ENCODE data around the gene ARHGEF26. TPM values are rescaled to one million over a fixed set of nuclear protein-coding genes. Genes with fewer than 3 reads are reported as not detected.

Gene ARHGEF26
- total RNA-seq, 1 experiment from 2014 or later: 7.2 TPM

DNA sequence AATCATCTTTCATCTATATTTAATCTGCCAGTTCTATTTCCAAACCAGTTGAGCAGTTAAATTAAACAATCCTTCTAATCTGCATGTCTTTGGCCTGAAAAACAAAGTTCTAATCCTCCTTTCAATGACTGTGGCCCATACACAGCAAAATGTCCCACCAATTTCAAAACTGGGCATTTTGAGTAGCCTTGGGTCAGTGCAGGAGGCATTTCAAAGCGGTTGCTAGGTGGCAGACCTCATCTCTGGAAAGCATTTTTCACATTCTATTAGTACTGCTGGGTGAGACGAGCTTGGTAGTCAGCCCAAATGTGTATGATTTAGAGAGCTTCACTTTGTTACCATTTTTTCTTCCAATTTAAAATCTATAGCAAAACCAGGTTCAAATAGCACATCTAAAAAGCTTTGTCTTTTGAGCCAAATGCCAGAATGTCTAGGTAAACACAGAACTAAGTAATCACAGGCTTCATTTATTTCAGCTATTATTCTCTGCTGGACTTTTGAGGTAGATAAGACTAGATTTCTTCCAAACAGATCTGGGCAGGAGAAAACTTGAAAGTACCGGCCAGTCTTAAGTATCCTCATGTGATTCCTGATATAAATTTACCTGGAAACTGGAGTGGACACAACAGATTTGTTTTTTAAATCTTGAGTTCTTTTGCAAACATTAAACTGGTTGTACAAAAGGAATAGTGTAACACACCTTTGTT, 8.9 kb upstream of the ARHGEF26 start:
- ChIA-PET RAD21 (ENCODE audit: low non-redundant PET in 1 of 2, low total read pairs in 2 of 2, uncharacterized antibody in 2 of 2, unreplicated experiment in 2 of 2) (no interaction called here), CTCF (no interaction called here), POLR2A (interaction anchor here (0.6 kb wide), 1 partner anchor 9 kb away, joined by 3 read pairs; the partner anchor contains the start of gene ARHGEF26)
- BruUV-seq (replicated peaks): no TSS peak
- H3K9me3 ChIP-seq (ENCODE audit: control insufficient read depth in 1 of 2, insufficient read depth in 1 of 2, low read depth in 1 of 2, low read length in 2 of 2): no peaks in the 10 kb centered on the region
- no peaks in the 10 kb centered on the region for H3K4me1 ChIP-seq (ENCODE audit: control insufficient read depth in 1 of 2, insufficient read depth in 2 of 2, low read length in 2 of 2)
- no peaks in the 10 kb centered on the region for H4K20me1 ChIP-seq (ENCODE audit: insufficient read depth)
- H3K36me3 ChIP-seq (ENCODE audit: control insufficient read depth in 1 of 2, insufficient read depth in 2 of 2, low read length in 2 of 2): no peaks in the 10 kb centered on the region
- no peak overlapping the region for H2AFZ ChIP-seq (ENCODE audit: low read depth, low read length, poor library complexity, severe bottlenecking)
- H3K4me2 ChIP-seq (ENCODE audit: low read length): no peak overlapping the region
- DNase-seq (ENCODE audit: low read depth, low spot score): no peak
- no peaks in the 10 kb centered on the region for H3K9me2 ChIP-seq (ENCODE audit: insufficient read depth)
- TF ChIP-seq SIN3A (IDR thresholded peaks at IDR 0.05; ENCODE audit: low read depth) (no peak), ZNF274 (IDR thresholded peaks at IDR 0.05; ENCODE audit: low read depth, low read length) (no peak), RAD21 (IDR thresholded peaks at IDR 0.05; ENCODE audit: low read depth) (no peak), FOSL1 (IDR thresholded peaks at IDR 0.05; ENCODE audit: low read depth) (no peak), EGR1 (IDR thresholded peaks at IDR 0.05; ENCODE audit: low read depth) (no peak), YY1 (IDR thresholded peaks at IDR 0.05; ENCODE audit: extremely low read depth, insufficient replicate concordance, low read depth, low read length) (no peak), CEBPB (IDR thresholded peaks at IDR 0.05; ENCODE audit: low read depth) (no peak), TCF7L2 (IDR thresholded peaks at IDR 0.05; ENCODE audit: borderline replicate concordance, extremely low read depth, insufficient read depth, insufficient read length) (no peak), POLR2AphosphoS5 (IDR thresholded peaks at IDR 0.05; ENCODE audit: low read depth, low read length) (no peak), POLR2A (IDR thresholded peaks at IDR 0.05; ENCODE audit: borderline replicate concordance, extremely low read depth, insufficient read depth, insufficient read length) (no peak), JUND (IDR thresholded peaks at IDR 0.05) (no peak), ELF1 (IDR thresholded peaks at IDR 0.05; ENCODE audit: borderline replicate concordance, low read depth) (no peak), SRF (IDR thresholded peaks at IDR 0.05; ENCODE audit: low read depth) (no peak), ZFX (IDR thresholded peaks at IDR 0.05) (no peak), CBX3 (IDR thresholded peaks at IDR 0.05; ENCODE audit: low read depth) (no peak)
- TF ChIP-seq, protein P1, sequence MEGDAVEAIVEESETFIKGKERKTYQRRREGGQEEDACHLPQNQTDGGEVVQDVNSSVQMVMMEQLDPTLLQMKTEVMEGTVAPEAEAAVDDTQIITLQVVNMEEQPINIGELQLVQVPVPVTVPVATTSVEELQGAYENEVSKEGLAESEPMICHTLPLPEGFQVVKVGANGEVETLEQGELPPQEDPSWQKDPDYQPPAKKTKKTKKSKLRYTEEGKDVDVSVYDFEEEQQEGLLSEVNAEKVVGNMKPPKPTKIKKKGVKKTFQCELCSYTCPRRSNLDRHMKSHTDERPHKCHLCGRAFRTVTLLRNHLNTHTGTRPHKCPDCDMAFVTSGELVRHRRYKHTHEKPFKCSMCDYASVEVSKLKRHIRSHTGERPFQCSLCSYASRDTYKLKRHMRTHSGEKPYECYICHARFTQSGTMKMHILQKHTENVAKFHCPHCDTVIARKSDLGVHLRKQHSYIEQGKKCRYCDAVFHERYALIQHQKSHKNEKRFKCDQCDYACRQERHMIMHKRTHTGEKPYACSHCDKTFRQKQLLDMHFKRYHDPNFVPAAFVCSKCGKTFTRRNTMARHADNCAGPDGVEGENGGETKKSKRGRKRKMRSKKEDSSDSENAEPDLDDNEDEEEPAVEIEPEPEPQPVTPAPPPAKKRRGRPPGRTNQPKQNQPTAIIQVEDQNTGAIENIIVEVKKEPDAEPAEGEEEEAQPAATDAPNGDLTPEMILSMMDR (IDR thresholded peaks at IDR 0.05 in 2 of 3, conservative IDR thresholded peaks at IDR 0.05 in 1 of 3; ENCODE audit: borderline replicate concordance in 1 of 3, insufficient read depth in 1 of 3, low read depth in 2 of 3, low read length in 2 of 3): no peak
- TF ChIP-seq, protein P2, sequence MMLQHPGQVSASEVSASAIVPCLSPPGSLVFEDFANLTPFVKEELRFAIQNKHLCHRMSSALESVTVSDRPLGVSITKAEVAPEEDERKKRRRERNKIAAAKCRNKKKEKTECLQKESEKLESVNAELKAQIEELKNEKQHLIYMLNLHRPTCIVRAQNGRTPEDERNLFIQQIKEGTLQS (IDR thresholded peaks at IDR 0.05): no peak
- TF ChIP-seq, protein P3, sequence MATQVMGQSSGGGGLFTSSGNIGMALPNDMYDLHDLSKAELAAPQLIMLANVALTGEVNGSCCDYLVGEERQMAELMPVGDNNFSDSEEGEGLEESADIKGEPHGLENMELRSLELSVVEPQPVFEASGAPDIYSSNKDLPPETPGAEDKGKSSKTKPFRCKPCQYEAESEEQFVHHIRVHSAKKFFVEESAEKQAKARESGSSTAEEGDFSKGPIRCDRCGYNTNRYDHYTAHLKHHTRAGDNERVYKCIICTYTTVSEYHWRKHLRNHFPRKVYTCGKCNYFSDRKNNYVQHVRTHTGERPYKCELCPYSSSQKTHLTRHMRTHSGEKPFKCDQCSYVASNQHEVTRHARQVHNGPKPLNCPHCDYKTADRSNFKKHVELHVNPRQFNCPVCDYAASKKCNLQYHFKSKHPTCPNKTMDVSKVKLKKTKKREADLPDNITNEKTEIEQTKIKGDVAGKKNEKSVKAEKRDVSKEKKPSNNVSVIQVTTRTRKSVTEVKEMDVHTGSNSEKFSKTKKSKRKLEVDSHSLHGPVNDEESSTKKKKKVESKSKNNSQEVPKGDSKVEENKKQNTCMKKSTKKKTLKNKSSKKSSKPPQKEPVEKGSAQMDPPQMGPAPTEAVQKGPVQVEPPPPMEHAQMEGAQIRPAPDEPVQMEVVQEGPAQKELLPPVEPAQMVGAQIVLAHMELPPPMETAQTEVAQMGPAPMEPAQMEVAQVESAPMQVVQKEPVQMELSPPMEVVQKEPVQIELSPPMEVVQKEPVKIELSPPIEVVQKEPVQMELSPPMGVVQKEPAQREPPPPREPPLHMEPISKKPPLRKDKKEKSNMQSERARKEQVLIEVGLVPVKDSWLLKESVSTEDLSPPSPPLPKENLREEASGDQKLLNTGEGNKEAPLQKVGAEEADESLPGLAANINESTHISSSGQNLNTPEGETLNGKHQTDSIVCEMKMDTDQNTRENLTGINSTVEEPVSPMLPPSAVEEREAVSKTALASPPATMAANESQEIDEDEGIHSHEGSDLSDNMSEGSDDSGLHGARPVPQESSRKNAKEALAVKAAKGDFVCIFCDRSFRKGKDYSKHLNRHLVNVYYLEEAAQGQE (IDR thresholded peaks at IDR 0.05; ENCODE audit: low read depth): no peak
- TF ChIP-seq, protein P4, sequence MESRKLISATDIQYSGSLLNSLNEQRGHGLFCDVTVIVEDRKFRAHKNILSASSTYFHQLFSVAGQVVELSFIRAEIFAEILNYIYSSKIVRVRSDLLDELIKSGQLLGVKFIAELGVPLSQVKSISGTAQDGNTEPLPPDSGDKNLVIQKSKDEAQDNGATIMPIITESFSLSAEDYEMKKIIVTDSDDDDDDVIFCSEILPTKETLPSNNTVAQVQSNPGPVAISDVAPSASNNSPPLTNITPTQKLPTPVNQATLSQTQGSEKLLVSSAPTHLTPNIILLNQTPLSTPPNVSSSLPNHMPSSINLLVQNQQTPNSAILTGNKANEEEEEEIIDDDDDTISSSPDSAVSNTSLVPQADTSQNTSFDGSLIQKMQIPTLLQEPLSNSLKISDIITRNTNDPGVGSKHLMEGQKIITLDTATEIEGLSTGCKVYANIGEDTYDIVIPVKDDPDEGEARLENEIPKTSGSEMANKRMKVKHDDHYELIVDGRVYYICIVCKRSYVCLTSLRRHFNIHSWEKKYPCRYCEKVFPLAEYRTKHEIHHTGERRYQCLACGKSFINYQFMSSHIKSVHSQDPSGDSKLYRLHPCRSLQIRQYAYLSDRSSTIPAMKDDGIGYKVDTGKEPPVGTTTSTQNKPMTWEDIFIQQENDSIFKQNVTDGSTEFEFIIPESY (IDR thresholded peaks at IDR 0.05; ENCODE audit: extremely low read depth, insufficient replicate concordance, low read length): no peak
- intact Hi-C loops (cut with micrococcal nuclease): no loop called here
- no peaks in the 10 kb centered on the region for H3K79me2 ChIP-seq (ENCODE audit: insufficient read depth, low read length)
- no peak for ATAC-seq
- H3K27ac ChIP-seq (ENCODE audit: low read depth, low read length): no peak overlapping the region
- no peak overlapping the region for H3K9ac ChIP-seq (ENCODE audit: low read length)
- no peak overlapping the region for H3K4me3 ChIP-seq (replicated peaks in 1 of 2; ENCODE audit: low read depth in 1 of 2, low read length in 2 of 2)
- no peaks in the 10 kb centered on the region for H3K27me3 ChIP-seq (ENCODE audit: insufficient read depth, low read length)

Data from HCT116 (cell line).